GM19099 (cell line): ENCODE results near the gene TBCB.

Experiments used
- POLR2A ChIP-seq: IDR thresholded peaks from 3 replicates; pipeline ENCODE4 v1.6.1; 2011; ENCODE audit warnings: low read depth; ENCODE audit not compliant: insufficient read length; ENCODE audit errors: extremely low read depth

The TBCB gene

DNA sequence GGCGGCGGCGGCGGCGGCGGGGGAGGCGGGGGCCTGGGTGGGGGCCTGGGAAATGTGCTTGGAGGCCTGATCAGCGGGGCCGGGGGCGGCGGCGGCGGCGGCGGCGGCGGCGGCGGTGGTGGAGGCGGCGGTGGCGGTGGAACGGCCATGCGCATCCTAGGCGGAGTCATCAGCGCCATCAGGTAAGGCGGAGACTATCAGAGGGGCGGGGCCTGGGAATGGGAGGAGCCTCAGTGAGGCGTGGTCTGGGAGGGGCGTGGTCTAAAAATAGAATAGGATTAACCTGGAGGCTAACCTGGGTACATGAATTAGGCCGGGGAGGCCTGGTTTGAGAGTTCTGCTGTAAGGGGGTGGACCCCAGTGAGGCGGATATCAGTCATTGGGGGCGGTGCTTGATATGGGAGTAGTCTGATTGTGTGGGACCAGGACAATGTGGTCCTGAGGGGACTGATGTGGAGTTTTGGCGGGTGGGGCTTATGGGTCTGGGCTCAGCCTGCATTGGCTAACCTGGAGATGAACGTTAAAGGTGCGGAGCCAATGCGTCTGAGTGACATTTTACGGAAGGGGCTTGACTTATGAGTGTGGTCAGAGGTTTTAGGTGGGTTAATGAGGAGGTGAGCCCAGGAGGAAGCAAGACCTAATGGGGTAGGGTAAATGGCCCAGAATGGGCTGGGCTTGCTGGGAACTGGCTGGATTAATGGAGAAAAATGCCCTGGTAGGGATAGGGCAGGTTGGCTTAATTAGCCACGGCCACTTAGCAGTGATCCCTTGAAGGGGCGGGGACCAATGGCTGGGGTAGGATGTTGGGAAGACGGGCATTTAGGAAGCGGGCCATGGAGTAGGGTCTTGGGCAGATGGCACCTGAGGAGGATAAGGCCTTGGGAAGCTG lies 26.0 kb downstream of the TBCB start:
- peak; percentile 22 for TF ChIP-seq POLR2A

DNA sequence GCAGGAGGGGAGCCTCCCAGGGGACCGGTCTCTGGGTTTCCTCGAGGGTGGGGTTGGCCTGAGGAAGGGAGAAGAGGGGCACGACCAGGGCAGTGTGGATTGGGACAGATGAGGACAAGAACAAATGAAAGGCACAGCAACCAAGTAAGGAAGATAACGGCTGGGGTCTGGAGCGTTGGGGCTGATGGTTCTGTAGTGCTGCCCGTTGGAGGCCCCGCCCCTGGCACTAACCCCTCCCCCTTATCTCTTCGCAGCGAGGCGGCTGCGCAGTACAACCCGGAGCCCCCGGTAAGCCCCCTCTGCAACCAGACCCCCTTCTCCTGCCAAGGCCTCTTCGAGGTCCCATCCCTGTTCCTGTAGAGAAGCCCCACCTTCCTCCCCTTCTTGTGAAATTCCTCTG lies 26.8 kb downstream of the TBCB start:
- no peak for TF ChIP-seq POLR2A

DNA sequence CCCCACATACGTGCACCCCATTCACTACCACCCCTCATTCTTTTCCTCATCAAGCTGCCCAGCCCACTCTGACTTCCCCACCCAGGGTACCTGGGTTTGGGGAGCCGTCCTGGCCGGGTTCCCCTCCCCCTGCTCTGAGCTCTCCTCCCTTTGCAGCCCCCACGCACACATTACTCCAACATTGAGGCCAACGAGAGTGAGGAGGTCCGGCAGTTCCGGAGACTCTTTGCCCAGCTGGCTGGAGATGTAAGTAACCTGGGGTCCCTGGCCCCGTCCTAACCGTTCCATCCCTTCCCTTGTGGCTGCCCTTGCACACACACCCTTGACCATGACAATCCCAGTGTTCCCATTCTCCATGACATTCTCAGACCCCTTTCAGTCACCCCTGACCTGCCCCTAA lies 27.2 kb downstream of the TBCB start:
- no peak for TF ChIP-seq POLR2A

DNA sequence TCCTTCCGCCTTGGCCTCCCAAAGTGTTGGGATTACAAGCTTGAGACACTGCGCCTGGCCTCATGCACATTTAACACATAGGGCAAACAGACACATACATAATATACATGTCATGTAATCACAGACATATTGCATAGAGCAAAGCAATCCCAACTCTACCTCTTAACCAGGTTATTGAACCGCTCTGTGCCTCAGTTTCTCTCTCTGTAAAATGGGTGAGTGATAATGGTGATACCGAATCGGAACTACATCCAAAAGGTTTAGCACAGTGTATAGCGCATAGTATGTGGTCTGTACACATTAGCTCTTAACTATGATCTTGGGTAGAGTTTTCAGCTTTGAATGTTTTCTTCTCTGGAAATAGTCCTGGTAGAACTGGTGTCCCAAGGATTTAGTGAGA lies 29.4 kb downstream of the TBCB start:
- TF ChIP-seq POLR2A = no peak

DNA sequence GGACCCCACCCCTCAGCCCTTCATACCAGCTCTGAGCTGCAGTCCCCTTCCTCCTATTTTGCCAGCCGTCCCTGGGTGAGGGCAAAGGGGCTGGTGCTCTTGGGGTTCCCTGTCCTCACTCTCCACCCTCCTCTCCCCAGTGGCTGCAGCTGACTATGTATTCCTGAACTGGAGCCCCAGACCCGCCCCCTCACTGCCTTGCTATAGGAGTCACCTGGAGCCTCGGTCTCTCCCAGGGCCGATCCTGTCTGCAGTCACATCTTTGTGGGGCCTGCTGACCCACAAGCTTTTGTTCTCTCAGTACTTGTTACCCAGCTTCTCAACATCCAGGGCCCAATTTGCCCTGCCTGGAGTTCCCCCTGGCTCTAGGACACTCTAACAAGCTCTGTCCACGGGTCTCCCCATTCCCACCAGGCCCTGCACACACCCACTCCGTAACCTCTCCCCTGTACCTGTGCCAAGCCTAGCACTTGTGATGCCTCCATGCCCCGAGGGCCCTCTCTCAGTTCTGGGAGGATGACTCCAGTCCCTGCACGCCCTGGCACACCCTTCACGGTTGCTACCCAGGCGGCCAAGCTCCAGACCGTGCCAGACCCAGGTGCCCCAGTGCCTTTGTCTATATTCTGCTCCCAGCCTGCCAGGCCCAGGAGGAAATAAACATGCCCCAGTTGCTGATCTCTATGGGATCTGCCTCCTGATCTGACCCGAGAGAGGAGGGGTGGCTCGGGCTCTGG lies 34.6 kb downstream of the TBCB start:
- no peak for TF ChIP-seq POLR2A

DNA sequence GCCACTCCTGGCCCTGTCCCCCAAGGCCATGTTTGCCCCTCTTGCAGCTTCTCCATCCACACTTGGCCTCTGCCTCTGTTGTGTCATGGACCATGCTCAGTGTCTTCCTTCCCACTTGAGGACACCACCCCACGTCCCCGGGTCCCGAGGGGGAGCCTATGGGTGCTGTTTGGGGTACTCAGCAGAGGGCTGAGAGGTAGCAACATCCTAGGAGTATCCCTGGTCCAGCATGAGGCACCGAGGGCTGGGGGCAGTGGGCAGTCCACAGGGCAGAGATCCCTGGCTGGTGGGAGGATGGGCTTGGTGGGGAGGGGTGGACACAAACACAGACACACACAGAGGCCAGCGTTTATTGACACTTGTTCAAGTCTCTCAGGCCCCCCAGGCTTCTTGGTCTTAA lies 35.3 kb downstream of the TBCB start:
- TF ChIP-seq POLR2A = no peak

DNA sequence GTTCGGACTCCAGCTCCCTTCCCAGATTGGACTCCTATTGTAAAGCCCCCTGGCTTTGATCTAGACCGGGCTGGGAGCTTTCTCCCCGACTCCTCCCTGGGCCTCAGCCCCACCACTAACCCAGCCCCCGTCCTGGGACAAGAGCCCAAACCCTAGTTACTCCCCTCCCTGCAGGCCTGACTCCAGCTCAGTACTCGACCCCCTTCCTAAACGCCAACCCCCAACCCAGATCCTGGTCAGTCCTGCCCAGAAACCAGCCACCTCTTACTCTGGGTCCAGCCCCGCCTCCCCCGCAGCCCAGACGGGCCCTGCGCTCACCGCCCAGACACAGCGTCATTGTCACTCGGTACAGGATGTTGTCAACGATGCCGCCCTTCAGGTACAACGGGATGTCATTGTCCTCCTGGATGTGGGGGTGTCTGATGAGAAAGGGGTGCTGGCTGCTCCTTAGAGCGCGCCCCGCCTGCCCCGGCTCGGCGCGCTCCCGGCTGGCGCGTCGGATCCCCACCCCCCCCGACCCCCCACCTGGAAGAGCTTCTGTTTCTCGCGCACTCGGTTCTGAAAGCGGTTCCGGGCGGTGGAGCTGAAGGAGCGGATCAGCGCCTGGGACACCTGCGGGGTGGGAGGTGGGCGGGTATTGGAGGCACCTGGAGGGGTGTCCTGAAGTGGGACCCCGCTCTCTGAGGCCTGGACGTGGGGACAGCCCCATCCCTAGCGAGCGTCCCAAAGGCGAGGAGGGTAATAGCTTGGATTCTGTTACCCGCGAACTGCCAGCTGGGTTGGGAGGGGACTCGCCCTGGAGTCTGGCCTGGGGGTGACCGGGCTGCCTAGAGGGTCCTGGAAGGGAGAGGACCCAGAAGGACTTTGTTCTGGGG lies 36.1 kb downstream of the TBCB start:
- TF ChIP-seq POLR2A = no peak

DNA sequence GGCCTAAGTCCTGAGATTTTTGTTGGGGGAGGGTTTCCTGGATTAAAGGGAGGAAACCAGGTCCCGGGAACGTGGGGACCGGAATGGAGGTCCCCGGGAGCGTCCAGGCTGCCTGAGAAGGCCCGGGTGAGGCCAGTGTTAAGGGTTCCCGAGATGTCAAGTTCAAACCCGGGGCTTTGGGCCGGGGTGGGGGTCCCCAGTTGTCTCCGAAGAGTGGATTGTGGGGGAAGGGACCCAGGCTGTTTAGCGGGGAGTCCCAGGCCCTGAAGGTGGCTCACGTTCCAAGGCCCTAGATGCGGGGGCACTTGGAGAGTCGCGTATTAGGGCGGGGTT lies 36.7 kb downstream of the TBCB start:
- no peak for TF ChIP-seq POLR2A

DNA sequence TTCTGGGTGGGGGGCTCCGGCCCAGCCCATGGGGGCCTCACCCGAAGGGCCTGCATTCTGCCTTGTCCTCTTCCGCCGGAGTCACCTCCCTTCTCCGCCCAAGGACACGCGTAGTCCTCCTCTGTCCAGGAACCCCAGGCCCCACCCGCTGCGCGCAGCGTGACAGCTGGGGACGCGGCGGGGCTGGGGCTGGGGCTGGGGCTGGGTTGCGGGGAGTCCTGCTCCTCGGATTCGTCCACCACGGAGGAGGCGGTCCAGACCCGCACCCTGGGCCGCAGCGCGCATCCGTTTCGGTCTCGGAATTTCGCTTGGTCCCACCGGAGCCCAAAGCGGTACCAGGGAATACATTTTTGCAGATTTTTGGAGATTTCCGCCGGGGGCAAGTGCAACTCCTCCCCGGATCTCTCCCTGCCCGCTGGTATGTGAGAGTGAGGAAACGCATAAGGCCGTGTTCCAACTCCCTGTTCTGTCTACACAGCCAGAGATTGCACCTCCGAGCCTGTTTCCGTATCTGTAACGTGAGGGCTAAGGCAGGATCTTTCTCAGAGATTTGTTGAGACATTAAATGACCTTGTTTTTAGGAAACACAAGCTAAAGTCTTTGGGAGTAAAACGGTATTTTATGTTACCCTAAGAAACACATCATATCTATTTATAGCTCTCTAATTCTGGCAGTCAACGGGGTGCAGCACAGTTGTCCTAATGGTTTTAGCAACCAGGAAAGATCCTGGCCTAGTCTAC lies 37.3 kb downstream of the TBCB start, which contains the start of gene COX7A1:
COX7A1 (minus strand) TSS at position 96 of the 740 bp plus-strand sequence; CDS start at position 56, 40 bp downstream.
- TF ChIP-seq POLR2A = no peak

DNA sequence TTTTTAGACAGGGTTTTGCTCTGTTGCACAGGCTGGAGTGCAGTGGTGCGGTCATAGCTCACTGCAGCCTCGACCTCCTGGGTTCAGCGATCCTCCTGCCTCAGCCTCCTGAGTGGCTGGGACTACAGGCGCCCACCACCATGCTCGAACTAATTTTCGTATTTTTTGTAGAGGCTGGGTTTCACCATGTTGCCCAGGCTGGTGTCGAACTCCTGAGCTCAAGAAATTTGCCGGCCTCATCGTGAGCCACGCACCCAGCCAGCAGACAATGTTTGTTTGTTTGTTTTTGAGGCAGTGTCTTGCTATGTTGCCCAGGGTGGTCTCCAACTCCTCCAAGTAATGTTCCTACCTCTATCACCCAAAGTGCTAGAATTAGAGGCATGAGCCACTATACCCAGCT lies 37.9 kb downstream of the TBCB start:
- no peak for TF ChIP-seq POLR2A

DNA sequence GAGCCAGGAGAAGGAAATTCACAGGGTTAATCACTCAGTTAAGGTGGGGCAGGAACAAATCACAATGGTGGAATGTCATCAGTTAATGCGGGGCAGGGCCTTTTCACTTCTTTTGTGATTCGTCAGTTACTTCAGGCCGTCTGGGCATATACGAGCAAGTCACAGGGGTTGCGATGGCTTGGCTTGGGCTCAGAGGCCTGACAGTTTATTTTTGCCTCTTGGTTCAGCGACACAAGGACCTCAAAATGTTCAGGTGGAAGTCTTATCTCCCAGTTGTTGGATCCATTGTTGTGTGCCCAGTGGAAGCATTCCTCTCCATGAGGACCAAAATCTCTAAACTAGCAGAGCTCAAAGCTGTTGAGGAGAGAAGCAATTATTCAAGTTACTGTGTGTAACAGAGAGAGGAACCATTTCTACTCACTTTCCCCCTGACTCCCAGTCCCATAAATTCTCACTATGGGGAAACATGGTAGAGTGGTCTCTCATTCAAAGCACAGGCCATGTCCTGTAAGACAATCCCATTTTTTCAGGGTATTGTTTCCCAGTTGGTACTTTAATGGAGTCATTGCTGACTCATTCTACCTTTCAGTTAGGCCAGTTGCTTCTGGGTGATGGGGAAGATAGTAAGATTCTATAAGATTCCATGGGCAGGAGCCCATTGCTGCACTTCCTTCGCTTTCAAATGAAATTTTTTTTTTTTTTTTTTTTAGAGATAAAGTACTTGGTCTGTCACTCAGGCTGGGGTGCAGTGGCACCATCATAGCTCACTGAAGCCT lies 45.7 kb downstream of the TBCB start:
- no peak for TF ChIP-seq POLR2A

DNA sequence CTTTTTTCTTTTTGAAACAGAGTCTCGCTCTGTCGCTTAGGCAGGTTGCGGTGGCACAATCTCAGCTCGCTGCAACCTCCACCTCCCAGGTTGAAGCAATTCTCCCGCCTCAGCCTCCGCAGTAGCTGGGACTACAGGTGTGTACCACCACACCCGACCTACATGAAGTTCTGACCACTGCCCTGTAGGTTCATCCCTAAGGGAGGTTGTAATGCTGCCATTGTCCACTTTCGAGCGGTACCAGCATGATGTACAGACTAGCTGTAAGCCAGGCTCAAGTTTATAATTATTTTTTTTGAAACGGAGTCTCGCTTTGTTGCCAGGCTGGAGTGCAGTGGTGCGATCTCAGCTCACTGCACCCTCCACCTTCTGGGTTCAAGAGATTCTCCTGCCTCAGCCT lies 48.5 kb downstream of the TBCB start:
- no peak for TF ChIP-seq POLR2A

DNA sequence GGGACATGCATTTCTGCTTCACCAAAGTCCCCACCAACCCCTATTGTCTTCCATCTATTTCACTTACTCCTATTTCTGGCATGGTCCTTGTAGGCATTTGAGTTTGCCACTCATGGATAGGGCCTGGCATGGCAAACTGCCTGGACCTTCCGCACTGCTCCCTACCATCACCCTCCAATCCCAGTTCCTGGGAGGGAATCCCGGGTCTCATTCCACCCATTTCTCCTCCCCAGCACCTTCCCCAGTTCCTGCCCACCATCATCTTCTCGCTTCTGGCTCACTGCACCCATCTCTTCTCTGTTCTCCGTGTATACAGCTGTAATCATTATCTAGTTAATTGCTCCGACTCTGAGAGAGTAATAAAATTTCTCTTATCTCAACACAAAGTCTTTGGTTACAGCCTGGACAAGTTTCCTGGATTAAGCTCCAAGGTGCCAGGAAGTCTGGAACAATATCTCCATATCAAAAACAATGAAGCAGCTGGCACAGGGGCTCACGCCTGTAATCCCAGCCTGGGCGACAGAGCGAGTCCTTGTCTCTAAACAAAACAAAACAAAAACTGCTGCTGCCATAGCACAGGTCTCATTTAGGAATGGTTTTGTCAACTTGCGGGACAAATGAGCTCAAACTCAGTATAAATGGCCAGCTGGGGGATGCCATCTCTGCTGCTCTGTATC lies 54.0 kb downstream of the TBCB start:
- no peak for TF ChIP-seq POLR2A
